K562 (cell line): ENCODE data around the gene POLR3K. TPM values are rescaled to one million over a fixed set of nuclear protein-coding genes. Genes with fewer than 3 reads are reported as not detected.

Experiments used
- ARID1B ChIP-seq: fragments of 450-650 bp; IDR thresholded peaks from 2 replicates; pipeline ENCODE4 v1.6.1; 2016; ENCODE audit warnings: antibody characterized with exemption, mild to moderate bottlenecking, inconsistent platforms
- ATF3 ChIP-seq, 2 experiments: fragments of 450-650 bp in 1 of 2; sonication (generic) in 1 of 2; formaldehyde crosslinking in 1 of 2; IDR thresholded peaks in 1 of 2; conservative IDR thresholded peaks in 1 of 2; 2 replicates each; pipeline versions ENCODE4 v1.6.1 to v1.8.1; 2016 to 2023; ENCODE audit warnings: mild to moderate bottlenecking in 2 of 2, moderate library complexity in 2 of 2, inconsistent platforms in 1 of 2, missing genetic modification reagents in 1 of 2
- BHLHE40 ChIP-seq: IDR thresholded peaks from 2 replicates; pipeline ENCODE4 v1.6.1; 2011; ENCODE audit warnings: low read length, improper control_type of control experiment
- BRD9 ChIP-seq: fragments of 450-650 bp; IDR thresholded peaks from 2 replicates; pipeline ENCODE4 v1.6.1; 2018; ENCODE audit warnings: low read depth; ENCODE audit not compliant: partially characterized antibody
- CBFB ChIP-seq: sonication (generic); formaldehyde crosslinking; IDR thresholded peaks from 2 replicates; pipeline ENCODE4 v1.4.0; 2020; ENCODE audit warnings: mild to moderate bottlenecking, missing genetic modification reagents
- CHCHD3 ChIP-seq: fragments of 250-450 bp; sonication (Bioruptor Pico); IDR thresholded peaks from 2 replicates; pipeline ENCODE4 v2.1.2; 2022; ENCODE audit warnings: mild to moderate bottlenecking
- CREB1 ChIP-seq, 2 experiments: sonication (generic) in 1 of 2; formaldehyde crosslinking in 1 of 2; IDR thresholded peaks; 2 replicates each; pipeline versions ENCODE4 v1.6.1 to v1.8.0; 2012 to 2022; ENCODE audit warnings: inconsistent platforms in 1 of 2, mild to moderate bottlenecking in 1 of 2, missing genetic modification reagents in 1 of 2, moderate library complexity in 1 of 2
- ELF1 ChIP-seq: fragments of 200-800 bp; sonication (Bioruptor generic); IDR thresholded peaks from 2 replicates; pipeline ENCODE4 v1.6.1; 2016; ENCODE audit warnings: missing genetic modification characterization, missing compliant biosample characterization
- EP300 ChIP-seq: IDR thresholded peaks from 2 replicates; pipeline ENCODE4 v1.6.1; 2012; ENCODE audit warnings: low read length, improper control_type of control experiment
- GATA2 ChIP-seq: sonication (generic); formaldehyde crosslinking; IDR thresholded peaks from 2 replicates; pipeline ENCODE4 v1.4.0; 2020; ENCODE audit warnings: mild to moderate bottlenecking, missing genetic modification reagents
- ID3 ChIP-seq, 2 experiments: fragments of 250-450 bp in 1 of 2; fragments of 450-650 bp in 1 of 2; sonication (Bioruptor Pico) in 1 of 2; IDR thresholded peaks; 2 replicates each; pipeline versions ENCODE4 v1.6.1 to v1.8.0; 2016 to 2021; ENCODE audit warnings: mild to moderate bottlenecking in 2 of 2, moderate library complexity in 2 of 2, missing compliant biosample characterization in 1 of 2, missing genetic modification characterization in 1 of 2
- MCM5 ChIP-seq: fragments of 450-650 bp; IDR thresholded peaks from 2 replicates; pipeline ENCODE4 v1.6.1; 2016; ENCODE audit warnings: low read depth
- NFE2L1 ChIP-seq: fragments of 450-650 bp; IDR thresholded peaks from 2 replicates; pipeline ENCODE4 v1.6.1; 2016; ENCODE audit warnings: missing genetic modification characterization, low read depth, mild to moderate bottlenecking, missing compliant biosample characterization, moderate library complexity, borderline replicate concordance
- PKNOX1 ChIP-seq: fragments of 450-650 bp; IDR thresholded peaks from 2 replicates; pipeline ENCODE4 v1.6.1; 2016
- PRDM10 ChIP-seq: fragments of 450-650 bp; IDR thresholded peaks from 2 replicates; pipeline ENCODE4 v1.6.1; 2018; ENCODE audit not compliant: partially characterized antibody
- TRIM28 ChIP-seq: fragments of 450-650 bp; IDR thresholded peaks from 2 replicates; pipeline ENCODE4 v1.6.1; 2017
- YY1 ChIP-seq, 3 experiments: IDR thresholded peaks; 2 replicates each; pipeline ENCODE4 v1.6.1; 2011; ENCODE audit warnings: low read length in 2 of 3, mild to moderate bottlenecking in 2 of 3, moderate library complexity in 2 of 3, borderline replicate concordance in 1 of 3, control low read depth in 1 of 3, low read depth in 1 of 3; ENCODE audit not compliant: insufficient read depth in 3 of 3, insufficient replicate concordance in 2 of 3, control insufficient read depth in 1 of 3, insufficient read length in 1 of 3; ENCODE audit errors: extremely low read depth in 1 of 3
- ZC3H8 ChIP-seq: fragments of 450-650 bp; IDR thresholded peaks from 2 replicates; pipeline ENCODE4 v1.6.1; 2017
- ZNF24 ChIP-seq: fragments of 450-650 bp; IDR thresholded peaks from 2 replicates; pipeline ENCODE4 v1.6.1; 2016
- ZNF274 ChIP-seq: IDR thresholded peaks from 2 replicates; pipeline ENCODE4 v1.6.1; 2011; ENCODE audit warnings: low read depth, mild to moderate bottlenecking, low read length, moderate library complexity, borderline replicate concordance
- ZNF511 ChIP-seq: sonication (generic); formaldehyde crosslinking; IDR thresholded peaks from 2 replicates; pipeline ENCODE4 v1.8.0; 2022; ENCODE audit warnings: mild to moderate bottlenecking, missing genetic modification reagents
- polyA plus RNA-seq, 8 experiments: library from polyadenylated mRNA; depleted of rRNA in 4 of 8; stranded (reverse) in 5 of 8; unstranded in 3 of 8; fragments of >200 nt; fragmentation: Nextera tagmentation in 2 of 8; fragmentation: Illumina TruSeq in 1 of 8; extraction: Ambion mirVana in 2 of 8; extraction: Trizol in 1 of 8; gene quantifications; 2 replicates each; pipeline versions ENCODE4 v1.2.1 to v1.2.3, GENCODE V29; 2011 to 2014; ENCODE audit warnings: inconsistent platforms in 1 of 8, missing spikeins in 1 of 8
- total RNA-seq, 7 experiments: library from RNA; depleted of rRNA in 6 of 7; stranded (reverse); fragments of >200 nt in 6 of 7; fragmentation: Illumina TruSeq in 2 of 7; extraction: Trizol in 2 of 7; gene quantifications; 2 replicates each; pipeline versions ENCODE4 v1.2.1 to v1.2.3, GENCODE V29; 2011 to 2021; ENCODE audit warnings: low replicate concordance in 1 of 7

POLR3K gene
- total and polyA plus RNA-seq, 9 of the 15 experiments (the other 6 are each of a cell fraction or from before 2014, with no cell fraction given), result 42.1 to 315 (median 86.7) TPM

- TF ChIP-seq YY1 (IDR thresholded peaks at IDR 0.05; ENCODE audit: borderline replicate concordance in 1 of 3, control insufficient read depth in 1 of 3, extremely low read depth in 1 of 3, insufficient read depth in 3 of 3, insufficient read length in 1 of 3, insufficient replicate concordance in 2 of 3, low read depth in 1 of 3, low read length in 2 of 3) (peak in 2 of 3 experiments; percentile 66 to 76), ELF1 (tag) (no peak), PRDM10 (peak; percentile 58), GATA2 (CRISPR knock-in tag) (no peak), PKNOX1 (peak; percentile 87), ZNF274 (no peak), ATF3 (IDR thresholded peaks at IDR 0.05) (no peak), ATF3 (CRISPR knock-in tag; conservative IDR thresholded peaks at IDR 0.05) (0 out of 2 replicates have a peak, but pooled peaks have one; percentile 40), ZNF24 (no peak), MCM5 (no peak), ID3 (CRISPR knock-in tag; IDR thresholded peaks at IDR 0.05) (no peak), ID3 (tag; IDR thresholded peaks at IDR 0.05) (no peak), CHCHD3 (CRISPR knock-in tag) (no peak), ZC3H8 (no peak), ZNF511 (CRISPR knock-in tag) (no peak; the same call in 1 of the 2 replicates), EP300 (peak; percentile 60), CREB1 (IDR thresholded peaks at IDR 0.05) (peak; percentile 32; the same call in 1 of the 2 replicates), CREB1 (CRISPR knock-in tag; IDR thresholded peaks at IDR 0.05) (peak; percentile 71; the same call in 1 of the 2 replicates), BRD9 (no peak), ARID1B (peak; percentile 49), BHLHE40 (peak; percentile 92), TRIM28 (peak; percentile 69; the same call in 1 of the 2 replicates), CBFB (CRISPR knock-in tag) (no peak), NFE2L1 (tag) (no peak)
These were observed 43.5 kb upstream of the POLR3K start (continued) for GRCh38 chr16:96935-97381.
